Tibial artery (tissue), 4 donors: ENCODE results near the gene CHCHD5.
"Not testable (repeated sequence)": the region's sequence is repeated elsewhere in the genome, so short reads cannot be mapped to it uniquely, and the experiment has no call there.

ENCODE experiments used
- DNase-seq, 2 donors: peaks; one replicate each; pipeline ENCODE4 v3.0.0-alpha.2; 2019
- H3K27ac ChIP-seq, 2 donors: fragments of 200-600 bp; sonication (generic) in 1 of 2; 1 replicate in 1 of 2; 2 replicates in 1 of 2; pipeline ENCODE4 v1.5.1; 2018 to 2019; ENCODE audit warnings: mild to moderate bottlenecking in 1 of 2
- H3K27me3 ChIP-seq, 2 donors: fragments of 200-600 bp; sonication (generic) in 1 of 2; one replicate each; pipeline versions ENCODE4 v1.5.1 to v1.6.0; 2016 to 2019
- H3K36me3 ChIP-seq, 3 donors: fragments of 200-600 bp; sonication (generic) in 2 of 3; one replicate each; pipeline ENCODE4 v1.5.1; 2016 to 2019; ENCODE audit warnings: mild to moderate bottlenecking in 2 of 3
- H3K4me1 ChIP-seq, 4 donors: fragments of 200-600 bp; sonication (generic) in 2 of 4; 1 replicate in 3 of 4; 2 replicates in 1 of 4; pipeline ENCODE4 v1.5.1; 2016 to 2019
- H3K4me3 ChIP-seq, 2 donors: fragments of 200-600 bp; sonication (generic) in 1 of 2; 1 replicate in 1 of 2; 2 replicates in 1 of 2; pipeline ENCODE4 v1.5.1; 2018 to 2019; ENCODE audit warnings: mild to moderate bottlenecking in 2 of 2
- H3K9me3 ChIP-seq, 3 donors: fragments of 200-600 bp; sonication (generic) in 1 of 3; one replicate each; pipeline ENCODE4 v1.5.1; 2016 to 2019
- intact Hi-C: fragments of 100-400 bp; cut with DNase I; formaldehyde crosslinking; loops from one replicate; pipeline ENCODE4 v1.15.0; 2023; ENCODE audit warnings: low total_unique reads
- TF ChIP-seq, protein P1 (sequence below), 2 experiments: fragments of 200-600 bp in 1 of 2; fragments of 450-650 bp in 1 of 2; IDR thresholded peaks; one replicate each; pipeline ENCODE4 v1.5.1; 2017 to 2019; ENCODE audit warnings: antibody characterized with exemption in 2 of 2, mild to moderate bottlenecking in 1 of 2, moderate library complexity in 1 of 2

The CHCHD5 gene

DNA sequence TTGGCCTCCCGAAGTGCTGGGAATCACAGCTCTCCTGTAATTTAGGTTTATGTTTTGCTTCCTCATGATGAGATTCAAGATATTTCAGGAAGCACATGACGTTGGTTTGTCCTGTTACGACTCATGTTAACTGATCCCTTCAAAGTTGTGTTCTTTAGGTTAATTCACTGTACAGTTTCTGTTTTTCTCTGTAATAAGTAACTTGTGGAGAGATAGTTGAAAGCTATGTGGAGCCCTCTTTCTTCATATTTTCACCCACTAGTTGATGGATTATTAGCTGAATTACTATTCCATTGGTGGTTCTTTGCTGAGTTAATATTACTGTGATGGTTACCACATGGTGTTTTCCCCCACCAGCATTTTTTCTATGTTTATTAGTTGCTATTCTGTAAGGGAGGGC is 18.3 kb upstream of the CHCHD5 start:
- Histone ChIP-seq H3K27ac (no peak overlapping the region), H3K36me3 (peaks cover 81 to 98% (median 83%) of the 10 kb centered on the region in 3 donors), H3K9me3 (peaks cover 0 to 6% (median 0%) of the 10 kb centered on the region in 3 donors), H3K4me1 (no peaks in the 10 kb centered on the region), H3K27me3 (no peaks in the 10 kb centered on the region), H3K4me3 (no peak overlapping the region)
- no peak for DNase-seq
- TF ChIP-seq, protein P1, sequence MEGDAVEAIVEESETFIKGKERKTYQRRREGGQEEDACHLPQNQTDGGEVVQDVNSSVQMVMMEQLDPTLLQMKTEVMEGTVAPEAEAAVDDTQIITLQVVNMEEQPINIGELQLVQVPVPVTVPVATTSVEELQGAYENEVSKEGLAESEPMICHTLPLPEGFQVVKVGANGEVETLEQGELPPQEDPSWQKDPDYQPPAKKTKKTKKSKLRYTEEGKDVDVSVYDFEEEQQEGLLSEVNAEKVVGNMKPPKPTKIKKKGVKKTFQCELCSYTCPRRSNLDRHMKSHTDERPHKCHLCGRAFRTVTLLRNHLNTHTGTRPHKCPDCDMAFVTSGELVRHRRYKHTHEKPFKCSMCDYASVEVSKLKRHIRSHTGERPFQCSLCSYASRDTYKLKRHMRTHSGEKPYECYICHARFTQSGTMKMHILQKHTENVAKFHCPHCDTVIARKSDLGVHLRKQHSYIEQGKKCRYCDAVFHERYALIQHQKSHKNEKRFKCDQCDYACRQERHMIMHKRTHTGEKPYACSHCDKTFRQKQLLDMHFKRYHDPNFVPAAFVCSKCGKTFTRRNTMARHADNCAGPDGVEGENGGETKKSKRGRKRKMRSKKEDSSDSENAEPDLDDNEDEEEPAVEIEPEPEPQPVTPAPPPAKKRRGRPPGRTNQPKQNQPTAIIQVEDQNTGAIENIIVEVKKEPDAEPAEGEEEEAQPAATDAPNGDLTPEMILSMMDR (IDR thresholded peaks at IDR 0.05) = no peak
- intact Hi-C loops = no loop called here

DNA sequence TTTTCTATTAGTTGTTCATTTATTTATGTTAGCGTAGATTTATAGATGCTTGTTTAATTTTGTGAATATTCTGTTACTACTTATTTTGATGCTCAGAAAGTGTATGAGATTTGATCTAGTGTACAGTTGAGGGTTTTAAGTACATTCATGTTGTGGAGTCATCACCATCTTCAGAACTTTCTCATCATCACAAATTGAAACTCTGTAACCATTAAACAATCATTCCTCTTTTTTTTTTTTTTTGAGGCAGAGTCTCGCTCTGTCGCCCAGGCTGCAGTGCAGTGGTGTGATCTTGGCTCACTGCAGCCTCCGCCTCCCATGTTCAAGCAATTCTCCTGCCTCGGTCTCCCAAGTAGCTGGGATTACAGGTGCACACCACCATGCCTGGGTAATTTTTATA is 17.9 kb upstream of the CHCHD5 start:
- H3K4me1 ChIP-seq, intact Hi-C loops, DNase-seq, H3K9me3 ChIP-seq, H3K27ac ChIP-seq, H3K27me3 ChIP-seq, H3K4me3 ChIP-seq: not testable (repeated sequence)
- peaks cover 79 to 98% (median 84%) of the 10 kb centered on the region in 3 donors for H3K36me3 ChIP-seq

DNA sequence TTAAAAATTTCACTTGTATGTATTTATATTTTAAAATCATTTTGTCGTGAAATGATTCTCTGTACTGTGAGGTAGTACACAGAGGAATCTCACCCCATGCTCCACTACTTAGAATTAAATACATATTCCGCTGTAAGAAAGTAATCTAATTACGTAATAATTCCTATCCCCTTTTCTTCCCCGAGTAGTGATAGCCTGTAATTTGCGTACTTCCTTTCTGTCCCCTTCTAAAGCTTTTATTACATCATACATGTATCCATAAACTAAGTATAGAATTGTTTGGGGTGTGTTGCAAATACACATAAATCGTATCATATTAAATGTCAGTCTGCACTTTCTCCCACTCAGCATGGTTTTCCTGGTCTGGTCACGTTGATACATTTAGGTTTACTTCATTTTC is 12.4 kb upstream of the CHCHD5 start:
- no peak for DNase-seq
- peaks cover 85 to 98% (median 89%) of the 10 kb centered on the region in 3 donors for H3K36me3 ChIP-seq
- TF ChIP-seq, protein P1 (IDR thresholded peaks at IDR 0.05) = no peak
- H3K27me3 ChIP-seq = no peaks in the 10 kb centered on the region
- H3K9me3 ChIP-seq = peaks cover 0 to 6% (median 0%) of the 10 kb centered on the region in 3 donors
- no peak overlapping the region for H3K4me3 ChIP-seq
- no peak overlapping the region for H3K27ac ChIP-seq
- no peaks in the 10 kb centered on the region for H3K4me1 ChIP-seq
- intact Hi-C loops = no loop called here

DNA sequence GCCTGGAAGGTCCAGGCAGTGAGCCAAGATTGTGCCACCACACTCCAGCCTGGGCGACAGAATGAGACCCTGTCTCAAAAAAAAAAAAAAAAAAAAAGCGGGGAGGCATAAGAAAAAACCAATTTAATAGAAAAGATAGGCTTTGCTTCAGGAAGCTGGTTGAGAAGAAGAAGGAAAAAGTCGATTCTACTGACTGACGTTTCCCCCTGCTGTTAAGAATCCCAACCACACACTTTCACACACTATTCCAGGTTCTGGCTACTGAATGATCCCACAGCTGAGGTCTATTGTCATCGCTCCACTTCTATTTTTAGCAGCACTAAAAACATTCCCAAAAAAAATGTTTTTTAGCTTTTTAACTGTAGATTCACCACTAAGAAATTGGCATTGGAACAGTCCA is 6.7 kb upstream of the CHCHD5 start:
- no peak overlapping the region for H3K4me3 ChIP-seq
- TF ChIP-seq, protein P1 (IDR thresholded peaks at IDR 0.05) = no peak
- H3K9me3 ChIP-seq = no peaks in the 10 kb centered on the region
- H3K27me3 ChIP-seq = no peaks in the 10 kb centered on the region
- H3K27ac ChIP-seq = no peak overlapping the region
- intact Hi-C loops = no loop called here
- H3K36me3 ChIP-seq = peaks cover 33 to 40% (median 36%) of the 10 kb centered on the region in 3 donors
- peaks cover 0 to 3% (median 0%) of the 10 kb centered on the region in 4 donors for H3K4me1 ChIP-seq
- DNase-seq = no peak

DNA sequence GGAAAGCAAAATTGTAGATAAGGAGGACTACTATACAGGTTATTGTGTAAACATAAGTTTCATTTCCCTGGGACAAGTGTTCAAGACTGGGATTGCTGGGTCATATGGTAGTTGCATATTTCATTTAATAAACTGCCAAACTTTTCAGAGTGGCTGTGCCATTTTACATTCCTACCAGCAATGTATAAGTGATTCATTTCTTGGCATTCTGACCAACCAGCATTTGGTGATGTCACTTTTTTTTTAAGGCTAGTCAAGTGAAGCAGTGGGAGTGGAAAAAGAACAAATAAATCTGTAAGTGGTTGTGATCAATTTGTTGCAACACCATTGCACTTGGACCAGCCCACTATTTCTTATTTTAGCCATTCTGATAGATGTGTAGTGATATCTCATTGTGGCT is 5.2 kb upstream of the CHCHD5 start:
- peaks cover 18 to 25% (median 22%) of the 10 kb centered on the region in 3 donors for H3K36me3 ChIP-seq
- H3K27ac ChIP-seq = no peak overlapping the region
- H3K27me3 ChIP-seq = no peaks in the 10 kb centered on the region
- intact Hi-C loops = no loop called here
- TF ChIP-seq, protein P1 (IDR thresholded peaks at IDR 0.05) = no peak
- no peak overlapping the region for H3K4me3 ChIP-seq
- DNase-seq = no peak
- H3K9me3 ChIP-seq = no peaks in the 10 kb centered on the region
- peaks cover 0 to 3% (median 1%) of the 10 kb centered on the region in 4 donors for H3K4me1 ChIP-seq

DNA sequence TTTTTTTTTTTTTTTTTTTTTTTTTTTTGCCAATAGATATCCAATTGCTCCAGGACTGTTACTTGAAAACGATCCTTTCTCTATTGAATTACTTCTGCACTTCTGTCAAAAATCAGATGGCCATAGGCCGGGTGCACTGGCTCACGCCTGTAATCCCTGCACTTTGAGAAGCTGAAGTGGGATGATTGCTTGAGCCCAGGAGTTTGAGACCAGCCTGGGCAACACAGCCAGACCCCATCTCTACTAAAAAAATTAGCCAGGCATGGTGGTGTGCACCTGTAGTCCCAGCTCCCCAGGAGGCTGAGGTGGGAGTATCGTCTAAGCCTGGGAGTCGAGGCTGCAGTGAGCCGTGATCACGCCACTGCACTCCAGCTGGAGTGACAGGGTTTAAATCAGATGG is 4.3 kb upstream of the CHCHD5 start:
- Histone ChIP-seq H3K36me3 (peaks cover 9 to 17% (median 13%) of the 10 kb centered on the region in 3 donors), H3K27ac (no peak overlapping the region), H3K4me3 (no peak overlapping the region), H3K9me3 (no peaks in the 10 kb centered on the region), H3K27me3 (no peaks in the 10 kb centered on the region), H3K4me1 (peaks cover 0 to 8% (median 5%) of the 10 kb centered on the region in 4 donors)
- intact Hi-C loops = loop anchor here (5.0 to 10.0 kb wide), 2 partner anchors 65 to 98 kb away; partner anchors contain the start of genes SLC20A1 and TTL
- TF ChIP-seq, protein P1 (IDR thresholded peaks at IDR 0.05) = no peak
- no peak for DNase-seq
